GM18508 (cell line): Measurements from ENCODE around the gene FAM221B.

Experiments used
- ATAC-seq: cut with Tn5 transposase; IDR thresholded peaks from one replicate; pipeline ENCODE4 v1.9.1; 2021; ENCODE audit warnings: moderate number of reproducible peaks; ENCODE audit not compliant: insufficient read depth, unreplicated experiment

Gene FAM221B

DNA sequence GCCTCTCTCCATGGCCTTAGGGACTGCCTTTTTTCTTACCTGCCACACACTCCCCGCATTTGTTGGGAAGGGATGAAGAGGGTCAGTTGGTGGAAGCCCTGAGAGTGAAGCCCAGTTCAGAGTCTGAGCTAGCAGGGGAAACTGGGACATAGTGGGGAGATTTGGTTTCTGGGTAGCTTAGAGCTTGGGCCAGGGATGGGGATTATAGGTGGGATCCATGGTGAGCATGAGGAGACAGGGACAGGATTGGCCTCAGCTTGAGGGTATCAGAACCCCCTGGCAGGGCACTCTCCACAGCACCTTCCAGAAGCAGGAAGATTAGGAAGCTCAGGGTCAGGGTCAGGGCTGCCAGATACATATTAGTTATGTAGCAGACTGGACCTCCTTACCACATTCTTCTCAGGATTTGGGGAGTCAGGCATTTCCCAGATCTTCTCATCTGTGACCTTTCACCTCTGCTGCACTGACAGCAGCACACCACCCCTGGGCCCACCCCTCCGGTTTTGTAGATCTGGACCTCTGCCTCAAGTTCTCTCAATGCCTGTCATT lies 23.8 kb upstream of the FAM221B start:
- ATAC-seq, result no peak

GRCh38 chr9:35847792-35848572 lies 19.4 kb upstream of the FAM221B start:
- ATAC-seq, result peak; percentile 75

DNA sequence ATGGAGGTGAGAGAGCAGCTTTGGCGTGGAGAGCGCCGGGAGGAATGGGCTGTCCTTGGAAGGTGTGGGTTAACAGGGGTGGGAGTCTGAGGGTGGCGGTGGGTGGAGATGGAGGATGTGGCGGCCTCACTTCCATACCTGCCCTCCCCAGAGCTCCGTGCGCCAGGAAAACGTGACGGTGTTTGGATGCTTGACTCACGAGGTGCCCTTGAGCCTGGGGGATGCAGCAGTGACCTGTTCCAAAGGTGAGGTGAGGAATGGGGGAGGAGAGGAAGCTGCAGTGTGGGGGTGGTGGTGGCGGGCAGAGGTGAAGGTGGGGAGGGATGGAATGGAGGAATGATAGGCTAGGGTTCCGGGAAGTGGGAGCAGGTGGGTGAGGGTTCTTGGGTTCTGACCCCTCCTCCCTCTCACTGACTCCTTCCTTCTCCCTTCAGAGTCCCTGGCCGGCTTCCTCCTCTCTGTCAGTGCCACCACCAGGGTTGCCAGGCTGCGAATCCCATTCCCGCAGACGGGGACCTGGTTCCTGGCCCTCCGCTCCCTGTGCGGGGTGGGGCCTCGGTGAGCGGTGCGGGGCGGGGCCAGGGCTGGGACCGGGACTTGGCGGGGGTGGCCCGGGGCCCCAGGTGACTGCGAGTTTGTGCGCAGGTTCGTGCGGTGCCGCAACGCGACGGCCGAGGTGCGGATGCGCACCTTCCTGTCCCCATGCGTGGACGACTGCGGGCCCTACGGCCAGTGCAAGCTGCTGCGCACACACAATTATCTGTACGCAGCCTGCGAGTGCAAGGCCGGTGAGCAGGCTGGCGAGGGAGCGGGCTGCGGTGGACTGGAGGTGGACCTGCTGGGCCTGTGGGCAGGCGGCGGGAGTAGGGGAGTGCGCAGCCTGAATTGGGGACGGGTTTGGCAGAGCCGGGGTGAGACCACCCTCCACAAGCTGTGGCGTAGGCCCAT lies 17.6 kb upstream of the FAM221B start:
- ATAC-seq, result no peak

GRCh38 chr9:35844628-35845270 lies 16.2 kb upstream of the FAM221B start:
- no peak for ATAC-seq

DNA sequence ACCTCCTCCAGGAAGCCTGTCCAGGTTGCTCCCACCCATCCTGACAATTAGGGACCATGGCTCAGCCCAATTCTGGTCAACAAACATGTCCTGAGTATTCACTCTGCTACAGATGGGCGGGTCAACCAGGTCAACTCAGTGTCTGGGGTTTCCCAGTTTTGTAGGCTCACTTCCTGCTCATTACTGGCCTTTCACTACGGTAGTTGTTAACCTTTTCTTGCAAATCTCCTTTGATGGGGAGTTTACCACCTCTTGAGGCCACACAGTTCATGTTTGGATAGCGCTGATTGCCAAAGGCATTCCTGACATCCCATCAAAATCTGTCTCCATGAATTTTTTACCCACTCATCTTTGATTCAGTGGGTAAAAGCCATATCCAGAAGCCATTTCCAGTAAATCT lies 14.3 kb upstream of the FAM221B start:
- peak; percentile 69 for ATAC-seq

- ATAC-seq, result no peak
These were observed 13.7 kb upstream of the FAM221B start for GRCh38 chr9:35842020-35842745.

DNA sequence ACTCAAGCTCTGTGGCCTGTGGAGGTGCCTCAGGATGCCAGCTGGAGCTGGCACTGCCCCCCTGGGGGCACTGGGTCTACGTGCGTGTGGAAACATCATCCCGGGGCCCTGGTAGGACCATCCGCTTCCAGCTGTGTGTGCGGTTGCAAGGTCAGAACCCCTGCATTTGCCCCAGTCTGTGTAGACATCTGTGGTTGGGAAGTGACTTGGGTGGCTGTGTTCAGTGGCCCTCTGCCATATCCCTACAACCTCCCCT lies 13.0 kb upstream of the FAM221B start:
- no peak for ATAC-seq

DNA sequence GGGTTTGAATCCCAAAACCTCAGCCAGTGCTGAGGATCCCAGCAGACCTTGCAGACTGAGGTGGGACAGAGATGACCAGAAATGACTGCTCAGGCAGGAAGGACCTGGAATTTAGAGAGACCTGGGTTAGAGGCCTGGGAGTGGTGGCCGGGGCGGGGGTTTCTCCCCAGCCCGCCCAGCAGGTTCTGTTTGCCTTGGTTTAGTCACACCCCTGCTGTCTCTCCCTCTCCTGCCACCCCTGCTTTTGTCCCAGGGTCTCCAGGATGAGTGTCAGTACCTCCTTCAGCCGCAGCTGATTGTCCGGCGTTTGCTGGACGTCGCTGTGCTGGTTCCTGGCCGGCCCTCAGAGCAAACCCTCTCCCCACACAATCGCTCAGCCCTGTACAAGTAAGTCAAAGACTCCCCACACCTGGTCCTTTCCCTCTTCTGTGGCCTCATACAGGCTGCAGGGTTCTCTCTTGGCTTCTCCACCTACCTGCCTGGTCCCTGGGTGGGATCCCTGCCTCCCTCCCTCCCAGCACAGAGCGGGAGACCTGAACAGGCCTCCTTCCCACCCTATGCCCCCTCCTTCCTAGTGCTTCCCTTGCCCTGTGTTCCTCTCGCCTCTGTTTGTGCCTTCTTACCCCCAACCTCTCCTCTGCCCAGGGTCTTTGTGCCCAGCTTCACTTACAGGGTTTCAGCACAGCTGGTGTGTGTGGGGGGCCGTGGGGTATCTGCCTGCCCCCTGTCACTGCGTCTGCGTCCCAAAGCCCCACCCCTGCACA lies 12.5 kb upstream of the FAM221B start:
- ATAC-seq, result no peak

GRCh38 chr9:35839926-35840325 lies 11.4 kb upstream of the FAM221B start:
- no peak for ATAC-seq

- no peak for ATAC-seq
These were observed 8.1 kb upstream of the FAM221B start for GRCh38 chr9:35836595-35836994.

DNA sequence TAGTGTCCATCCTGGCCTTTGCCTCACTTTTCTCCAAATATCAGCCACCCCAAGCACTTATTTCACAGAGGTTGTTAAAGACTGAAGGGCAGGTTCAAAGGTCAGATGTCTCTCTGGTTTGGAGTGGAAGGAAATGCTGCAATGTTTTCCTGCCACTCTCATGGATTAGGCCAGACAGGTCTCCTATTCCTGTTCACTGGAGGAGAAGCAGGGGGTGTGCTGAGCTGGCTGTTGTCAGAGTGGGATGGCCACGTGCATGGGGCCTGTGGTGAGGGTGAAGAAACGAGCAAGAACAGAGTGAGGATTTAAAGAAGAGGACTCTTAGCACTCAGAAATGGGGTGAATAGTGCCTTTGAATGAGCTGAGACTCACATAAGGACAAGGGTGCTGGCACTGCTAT lies 7.2 kb upstream of the FAM221B start:
- no peak for ATAC-seq

DNA sequence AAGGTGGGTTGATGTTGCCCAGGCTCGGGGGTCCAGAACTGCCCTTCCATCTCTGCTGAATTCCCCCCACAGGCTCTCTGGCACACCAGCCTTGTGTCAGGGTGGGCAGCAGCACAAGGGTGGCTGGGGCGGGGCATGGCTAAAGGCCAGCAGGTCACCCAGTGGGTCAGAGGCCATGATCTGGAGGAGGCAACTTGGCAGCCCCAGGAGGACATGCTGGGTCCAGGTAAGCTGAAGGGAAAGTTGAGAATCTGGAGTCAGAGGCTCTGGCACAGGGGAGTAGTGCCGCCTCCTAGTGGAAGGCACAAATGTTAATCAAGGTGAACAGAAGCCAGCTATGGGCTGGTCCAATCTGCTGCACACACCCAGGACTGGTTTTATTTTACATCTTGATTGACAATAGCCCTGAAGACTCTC lies 6.7 kb upstream of the FAM221B start:
- no peak for ATAC-seq

DNA sequence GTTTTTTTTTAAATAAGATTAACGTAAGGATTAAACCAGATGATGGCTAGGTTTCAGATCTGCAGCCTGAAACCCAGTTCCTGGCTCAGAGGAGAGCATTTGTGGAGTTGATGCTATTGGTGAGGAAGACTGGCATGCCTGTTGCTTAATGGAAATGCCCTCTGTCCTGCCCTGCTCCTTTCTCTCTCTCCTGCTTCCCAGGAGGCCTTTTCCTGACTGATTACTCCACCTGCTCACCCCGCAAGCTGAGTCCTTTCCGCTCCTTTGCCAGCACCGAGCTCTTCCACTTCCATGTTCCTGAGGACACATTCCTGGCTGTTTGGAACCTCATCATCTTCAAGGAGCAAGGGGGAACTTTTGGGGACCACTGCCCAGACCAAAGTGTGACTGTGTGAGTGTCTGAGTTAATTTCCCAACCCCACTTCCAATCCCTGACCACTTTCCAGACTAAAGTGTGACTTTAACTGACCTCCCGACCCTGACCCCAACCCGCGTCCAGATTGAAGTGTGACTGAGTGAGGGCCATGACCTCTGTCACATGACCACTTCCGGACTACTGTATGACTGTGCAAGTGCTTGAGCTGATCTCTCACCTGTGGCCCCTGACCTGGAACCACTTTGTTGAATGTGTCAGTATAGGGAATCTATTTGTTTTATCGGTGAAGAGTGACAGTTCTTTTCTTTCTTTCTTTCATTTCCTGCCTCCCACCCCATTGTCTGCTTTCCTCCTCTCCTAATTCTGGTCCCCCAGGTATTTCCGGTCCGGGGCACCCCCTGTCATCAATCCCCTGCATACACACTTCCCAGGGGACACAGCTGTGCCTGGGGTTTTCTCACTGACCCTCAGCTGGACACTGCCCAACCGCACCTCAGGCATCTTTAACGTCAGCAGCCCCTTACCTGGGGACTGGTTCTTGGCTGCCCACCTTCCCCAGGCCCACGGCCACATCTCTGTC lies 6.0 kb upstream of the FAM221B start:
- no peak for ATAC-seq

DNA sequence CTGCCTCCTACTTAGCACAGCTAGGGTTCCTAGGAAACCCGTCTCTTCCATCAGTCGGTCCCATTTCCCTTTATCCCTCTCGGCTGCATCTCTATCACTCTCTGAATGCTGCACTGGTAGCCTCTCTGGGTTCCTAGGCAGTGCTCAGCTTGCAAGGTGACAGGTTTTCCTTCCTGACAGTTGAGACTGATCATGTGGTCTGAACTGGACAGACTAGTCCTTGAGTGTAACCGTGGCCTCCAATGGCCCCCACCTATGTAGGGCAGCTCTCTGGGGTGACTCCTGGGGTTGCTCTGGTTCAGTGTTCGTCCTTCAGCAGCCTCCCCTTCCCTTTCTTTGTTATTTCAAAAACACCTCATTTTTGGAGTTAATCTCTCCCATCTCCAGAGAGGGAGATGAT lies 4.3 kb upstream of the FAM221B start:
- no peak for ATAC-seq

DNA sequence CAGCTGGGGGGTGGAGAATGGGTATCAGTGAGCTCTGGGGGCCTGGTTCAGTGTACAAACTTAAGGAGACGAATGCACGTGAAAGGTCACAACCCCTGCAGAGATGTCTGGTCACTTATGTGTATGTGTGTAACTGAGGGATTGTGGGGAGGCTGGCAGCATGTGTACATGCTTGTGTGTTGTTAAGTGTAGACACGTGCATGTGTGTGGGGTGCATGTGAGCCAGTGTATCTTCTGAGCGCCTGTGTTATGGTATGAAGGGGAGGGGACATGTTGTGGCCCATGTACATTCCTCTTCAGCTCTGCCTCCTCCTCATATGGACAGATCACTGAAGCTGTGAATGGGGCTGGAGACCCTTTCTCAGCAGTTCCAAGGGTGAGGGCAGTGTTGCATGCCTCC lies 2.5 kb upstream of the FAM221B start:
- no peak for ATAC-seq

DNA sequence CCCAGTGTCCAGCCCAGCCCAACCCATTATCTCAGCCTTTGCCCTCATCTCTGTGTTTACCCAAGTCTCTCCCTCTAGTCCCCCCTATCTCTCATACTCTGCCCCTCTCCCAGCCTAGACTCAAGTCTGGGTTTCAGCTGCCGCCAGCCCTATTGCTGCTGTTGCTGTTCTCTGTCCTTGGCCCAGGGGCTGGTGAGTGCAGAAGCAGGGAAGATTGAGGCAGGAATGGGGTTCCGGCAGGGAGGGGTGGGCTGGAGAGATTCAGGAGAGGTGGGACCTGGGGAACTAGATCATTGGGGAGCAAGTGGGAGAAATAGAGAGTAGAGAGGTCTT lies 1.2 kb upstream of the FAM221B start:
- no peak for ATAC-seq

GRCh38 chr9:35829084-35829763 lies 692 bp upstream of the FAM221B start, which contains the start of gene TMEM8B:
Gene TMEM8B (plus strand): TSS chr9:35829228. CDS start chr9:35829448, 220 bp downstream.
- no peak for ATAC-seq

DNA sequence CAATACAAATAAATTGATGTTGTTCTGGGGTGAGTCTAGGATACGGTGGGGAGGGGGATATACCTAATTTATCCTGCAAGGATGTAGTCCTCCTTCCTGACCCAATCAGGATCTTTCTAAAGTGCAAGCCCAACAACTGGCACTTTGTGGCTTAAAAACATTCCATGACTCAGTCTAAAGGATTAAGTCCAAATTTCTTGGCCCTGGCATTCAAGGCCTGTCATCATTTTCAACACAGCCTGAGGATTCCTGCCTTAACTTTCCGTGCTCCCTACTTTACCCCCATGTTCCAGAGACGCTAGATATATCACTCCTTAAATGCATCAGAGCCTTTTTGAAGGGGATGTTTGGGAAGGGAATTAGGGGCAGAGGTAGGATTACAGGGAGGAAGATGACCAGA lies 1.0 kb downstream of the FAM221B start:
- no peak for ATAC-seq
